Measurements from ENCODE around the gene SKP1. TPM values are rescaled to one million over a fixed set of nuclear protein-coding genes. Genes with fewer than 3 reads are reported as not detected.

The SKP1 gene
- total RNA-seq, 2 donors from 2014 or later = 201 to 238 TPM

DNA sequence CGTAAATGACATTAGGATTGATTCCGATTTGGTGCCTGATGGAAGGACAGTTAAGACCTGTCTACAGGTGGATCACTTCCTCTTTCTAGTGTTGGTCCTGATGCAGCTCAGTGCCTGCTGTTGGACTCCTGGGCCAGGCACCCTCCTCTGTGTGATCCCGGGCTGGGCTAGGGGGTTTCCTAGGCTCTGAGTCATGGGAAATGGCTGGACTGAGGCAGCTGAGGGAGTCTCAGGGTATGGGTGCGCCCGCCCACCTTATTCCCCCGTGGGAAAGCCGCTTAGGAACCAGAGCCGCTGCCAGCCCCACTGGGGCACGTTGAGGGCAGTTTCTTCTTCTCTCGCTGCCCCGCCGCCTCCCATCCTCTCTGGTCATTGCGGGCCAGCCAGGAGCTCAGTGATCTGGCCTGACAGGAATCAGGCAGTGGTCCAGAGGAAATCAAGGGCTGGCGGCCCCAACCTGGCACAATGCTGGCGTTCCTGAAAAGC lies 49.3 kb downstream of the SKP1 start:
- H3K4me1 Mint-ChIP-seq (ENCODE audit: low read depth) = peaks cover 100% of the 10 kb centered on the region
- no peaks in the 10 kb centered on the region for H3K27me3 Mint-ChIP-seq (ENCODE audit: low read depth)
- H3K9me3 Mint-ChIP-seq = no peaks in the 10 kb centered on the region
- DNase-seq (peak; percentile 60 to 66), ATAC-seq (replicated peaks in 1 of 2) (peak; percentile 17 to 42)
- H3K27ac Mint-ChIP-seq = peak overlapping the region; percentile 76
- H3K36me3 Mint-ChIP-seq (ENCODE audit: insufficient read depth in 2 of 2) = peaks cover 5 to 16% of the 10 kb centered on the region in 2 donors
- H3K4me3 Mint-ChIP-seq = peak overlapping the region; percentile 87 to 92

DNA sequence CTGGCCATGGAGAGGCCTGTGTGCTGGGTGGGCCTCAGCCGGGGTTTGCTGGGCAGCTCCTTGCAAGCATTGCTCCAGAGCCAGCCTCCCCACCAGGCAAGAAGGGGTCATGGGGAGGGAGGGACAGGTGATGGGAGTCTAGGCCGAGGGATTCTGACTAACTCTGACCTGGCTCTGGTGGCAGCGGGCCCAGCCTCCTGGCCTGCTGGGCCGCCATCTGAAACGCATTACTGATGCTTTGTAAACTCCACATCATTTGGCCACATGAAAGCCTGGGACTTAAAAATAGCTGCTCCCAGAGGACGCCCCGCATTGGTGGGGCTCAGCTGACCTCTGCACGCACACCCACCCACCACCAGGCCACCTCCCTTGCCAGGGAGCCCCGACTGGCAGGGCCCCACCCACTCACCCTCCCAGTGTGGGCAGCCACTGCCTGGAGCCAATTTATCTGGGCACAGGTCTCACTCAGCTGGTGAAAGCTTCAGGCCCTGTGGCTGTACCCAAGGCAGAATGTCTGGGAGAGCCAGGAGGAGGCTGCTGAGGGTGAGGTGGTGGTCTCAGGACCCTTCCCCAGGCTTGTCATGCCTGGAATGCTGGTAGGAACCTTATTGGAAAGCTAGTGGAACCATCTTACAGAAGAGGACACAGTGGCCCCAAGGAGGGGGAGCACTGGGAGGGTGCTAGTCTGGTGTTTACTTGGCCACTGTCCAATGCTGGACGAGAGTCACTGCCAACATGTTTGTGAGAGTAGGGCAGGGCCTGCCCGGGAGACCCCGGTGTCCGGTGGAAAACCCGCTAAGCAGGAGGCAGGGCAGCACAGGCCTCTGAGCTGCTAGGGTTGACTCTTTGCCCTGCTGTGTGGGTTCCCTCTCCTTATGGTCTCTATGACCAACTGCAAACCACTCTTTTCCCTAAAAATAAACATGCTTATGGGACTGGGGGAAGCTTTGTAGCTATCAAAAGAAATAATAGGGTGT lies 51.4 kb downstream of the SKP1 start:
- H3K27me3 Mint-ChIP-seq (ENCODE audit: low read depth) = no peaks in the 10 kb centered on the region
- DNase-seq (peak; percentile 53 to 65), ATAC-seq (replicated peaks in 1 of 2) (peak; percentile 19 to 23)
- peak overlapping the region; percentile 77 for H3K27ac Mint-ChIP-seq
- H3K4me1 Mint-ChIP-seq (ENCODE audit: low read depth) = peaks cover 97% of the 10 kb centered on the region
- H3K36me3 Mint-ChIP-seq (ENCODE audit: insufficient read depth in 2 of 2) = peaks cover 8 to 20% of the 10 kb centered on the region in 2 donors
- H3K4me3 Mint-ChIP-seq = peak overlapping the region; percentile 87 to 92
- no peaks in the 10 kb centered on the region for H3K9me3 Mint-ChIP-seq

- no peaks in the 10 kb centered on the region for H3K27me3 Mint-ChIP-seq (ENCODE audit: low read depth)
- ATAC-seq (replicated peaks in 1 of 2) (no peak), DNase-seq (no peak)
- H3K9me3 Mint-ChIP-seq = no peaks in the 10 kb centered on the region
- peaks cover 8 to 28% of the 10 kb centered on the region in 2 donors for H3K36me3 Mint-ChIP-seq (ENCODE audit: insufficient read depth in 2 of 2)
- peaks cover 97% of the 10 kb centered on the region for H3K4me1 Mint-ChIP-seq (ENCODE audit: low read depth)
- peak overlapping the region; percentile 78 to 87 for H3K4me3 Mint-ChIP-seq
- H3K27ac Mint-ChIP-seq = peak overlapping the region; percentile 14
These were observed 52.3 kb downstream of the SKP1 start for GRCh38 chr5:134124289-134125038.

- peak overlapping the region; percentile 78 to 87 for H3K4me3 Mint-ChIP-seq
- peaks cover 97% of the 10 kb centered on the region for H3K4me1 Mint-ChIP-seq (ENCODE audit: low read depth)
- DNase-seq (no peak), ATAC-seq (replicated peaks in 1 of 2) (no peak)
- peaks cover 6 to 37% of the 10 kb centered on the region in 2 donors for H3K36me3 Mint-ChIP-seq (ENCODE audit: insufficient read depth in 2 of 2)
- peak overlapping the region; percentile 27 for H3K27ac Mint-ChIP-seq
- H3K9me3 Mint-ChIP-seq = no peaks in the 10 kb centered on the region
- no peaks in the 10 kb centered on the region for H3K27me3 Mint-ChIP-seq (ENCODE audit: low read depth)
These were observed 53.4 kb downstream of the SKP1 start for GRCh38 chr5:134123360-134123759.

- Mint-ChIP-seq H3K9me3 (no peaks in the 10 kb centered on the region), H3K4me1 (ENCODE audit: low read depth) (peaks cover 97% of the 10 kb centered on the region), H3K4me3 (peak overlapping the region; percentile 78 to 87), H3K27ac (no peak overlapping the region), H3K27me3 (ENCODE audit: low read depth) (no peaks in the 10 kb centered on the region), H3K36me3 (ENCODE audit: insufficient read depth in 2 of 2) (peaks cover 6 to 39% of the 10 kb centered on the region in 2 donors)
- DNase-seq (no peak), ATAC-seq (replicated peaks in 1 of 2) (peak; percentile 26 to 29)
These were observed 54.2 kb downstream of the SKP1 start for GRCh38 chr5:134122530-134122929.

DNA sequence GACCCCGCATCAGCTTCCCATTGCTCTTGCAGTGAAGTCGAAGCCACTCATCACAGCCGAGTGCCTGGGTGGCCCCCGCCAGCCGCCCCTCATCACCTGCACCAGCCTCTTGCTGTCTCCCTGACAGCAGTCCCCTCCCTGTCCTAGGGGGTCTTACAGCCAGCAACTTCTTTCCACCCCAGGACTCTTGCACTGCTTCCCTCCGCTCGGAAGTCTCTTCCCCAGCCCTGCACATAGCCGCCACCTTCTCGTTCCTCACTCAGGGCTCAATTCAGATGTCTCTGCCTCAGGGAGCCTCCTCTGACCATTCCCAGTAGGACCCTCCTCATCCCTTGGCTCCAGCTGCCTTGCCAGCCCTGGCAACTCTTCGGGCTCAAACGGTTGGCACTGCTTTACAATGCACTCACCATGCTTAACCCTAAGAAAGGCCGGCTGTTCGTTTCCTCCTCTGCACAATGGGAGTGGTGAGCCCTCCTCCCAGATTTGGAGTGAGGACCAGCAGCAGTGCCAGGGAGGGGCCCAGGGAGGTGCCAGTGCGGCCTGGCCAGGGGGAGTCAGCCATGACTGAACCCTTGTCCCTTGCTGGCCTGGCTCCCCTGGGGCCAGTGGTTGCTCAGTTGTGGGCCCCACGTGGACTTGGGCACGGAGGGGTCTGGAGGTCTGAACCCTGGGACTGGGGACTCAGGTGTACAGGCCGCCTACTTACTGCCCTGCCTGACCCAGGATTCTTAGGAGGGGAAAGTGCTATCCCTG lies 56.2 kb downstream of the SKP1 start:
- DNase-seq (no peak), ATAC-seq (replicated peaks in 1 of 2) (no peak)
- Mint-ChIP-seq H3K36me3 (ENCODE audit: insufficient read depth in 2 of 2) (peaks cover 14 to 49% of the 10 kb centered on the region in 2 donors), H3K9me3 (no peaks in the 10 kb centered on the region), H3K27me3 (ENCODE audit: low read depth) (no peaks in the 10 kb centered on the region), H3K4me3 (peak overlapping the region; percentile 78 to 87), H3K27ac (no peak overlapping the region), H3K4me1 (ENCODE audit: low read depth) (peaks cover 95% of the 10 kb centered on the region)

- Mint-ChIP-seq H3K27me3 (ENCODE audit: low read depth) (no peaks in the 10 kb centered on the region), H3K36me3 (ENCODE audit: insufficient read depth in 2 of 2) (peaks cover 14 to 49% of the 10 kb centered on the region in 2 donors), H3K9me3 (no peaks in the 10 kb centered on the region), H3K27ac (peak overlapping the region; percentile 39), H3K4me3 (peak overlapping the region; percentile 78 to 87), H3K4me1 (ENCODE audit: low read depth) (peaks cover 86% of the 10 kb centered on the region)
- no peak for DNase-seq
- ATAC-seq (replicated peaks in 1 of 2) = peak in 1 of 2 donors; percentile 12
These were observed 57.0 kb downstream of the SKP1 start for GRCh38 chr5:134119720-134120119.

GRCh38 chr5:134118212-134118835 lies 58.4 kb downstream of the SKP1 start:
- ATAC-seq (replicated peaks in 1 of 2) (no peak), DNase-seq (no peak)
- H3K4me3 Mint-ChIP-seq = peak overlapping the region; percentile 78 to 87
- H3K9me3 Mint-ChIP-seq = no peaks in the 10 kb centered on the region
- H3K27ac Mint-ChIP-seq = no peak overlapping the region
- no peaks in the 10 kb centered on the region for H3K27me3 Mint-ChIP-seq (ENCODE audit: low read depth)
- peaks cover 14 to 47% of the 10 kb centered on the region in 2 donors for H3K36me3 Mint-ChIP-seq (ENCODE audit: insufficient read depth in 2 of 2)
- peaks cover 83% of the 10 kb centered on the region for H3K4me1 Mint-ChIP-seq (ENCODE audit: low read depth)

- H3K4me3 Mint-ChIP-seq = peak overlapping the region; percentile 78 to 87
- H3K36me3 Mint-ChIP-seq (ENCODE audit: insufficient read depth in 2 of 2) = peaks cover 14 to 47% of the 10 kb centered on the region in 2 donors
- DNase-seq (no peak), ATAC-seq (replicated peaks in 1 of 2) (no peak)
- H3K27me3 Mint-ChIP-seq (ENCODE audit: low read depth) = no peaks in the 10 kb centered on the region
- peak overlapping the region; percentile 47 for H3K27ac Mint-ChIP-seq
- peaks cover 82% of the 10 kb centered on the region for H3K4me1 Mint-ChIP-seq (ENCODE audit: low read depth)
- H3K9me3 Mint-ChIP-seq = no peaks in the 10 kb centered on the region
These were observed 59.7 kb downstream of the SKP1 start for GRCh38 chr5:134116789-134117761.

- H3K4me1 Mint-ChIP-seq (ENCODE audit: low read depth) = peaks cover 82% of the 10 kb centered on the region
- H3K9me3 Mint-ChIP-seq = no peaks in the 10 kb centered on the region
- H3K4me3 Mint-ChIP-seq = peak overlapping the region; percentile 78 to 87
- no peak for ATAC-seq (replicated peaks in 1 of 2)
- H3K27ac Mint-ChIP-seq = peak overlapping the region; percentile 1
- H3K27me3 Mint-ChIP-seq (ENCODE audit: low read depth) = no peaks in the 10 kb centered on the region
- no peak for DNase-seq
- peaks cover 10 to 42% of the 10 kb centered on the region in 2 donors for H3K36me3 Mint-ChIP-seq (ENCODE audit: insufficient read depth in 2 of 2)
These were observed 60.5 kb downstream of the SKP1 start for GRCh38 chr5:134116286-134116685.

GRCh38 chr5:134115806-134116175 lies 61.0 kb downstream of the SKP1 start:
- no peaks in the 10 kb centered on the region for H3K27me3 Mint-ChIP-seq (ENCODE audit: low read depth)
- H3K4me1 Mint-ChIP-seq (ENCODE audit: low read depth) = peaks cover 82% of the 10 kb centered on the region
- no peak overlapping the region for H3K27ac Mint-ChIP-seq
- no peak for ATAC-seq (replicated peaks in 1 of 2)
- H3K4me3 Mint-ChIP-seq = peak overlapping the region; percentile 78 to 87
- H3K9me3 Mint-ChIP-seq = no peaks in the 10 kb centered on the region
- DNase-seq = no peak
- peaks cover 10 to 42% of the 10 kb centered on the region in 2 donors for H3K36me3 Mint-ChIP-seq (ENCODE audit: insufficient read depth in 2 of 2)
